GM13976 (cell line): ENCODE data around the gene ZCCHC7.

Source experiments
- DNase-seq: peaks from one replicate; pipeline ENCODE4 v3.0.0; 2012; ENCODE audit warnings: low spot score
- in situ Hi-C: fragments of 300-500 bp; cut with MboI; formaldehyde crosslinking; loops from one replicate; pipeline ENCODE4 v1.12.0; 2022; ENCODE audit warnings: low sequenced_read_pairs, mixed read lengths, inconsistent platforms; ENCODE audit not compliant: unreplicated experiment
- TF ChIP-seq, protein P1 (sequence below): IDR thresholded peaks from 2 replicates; pipeline ENCODE4 v1.5.1; 2012; ENCODE audit warnings: borderline replicate concordance, mild to moderate bottlenecking; ENCODE audit not compliant: insufficient read depth; ENCODE audit errors: extremely low read depth, missing control alignments, control extremely low read depth

ZCCHC7 gene

DNA sequence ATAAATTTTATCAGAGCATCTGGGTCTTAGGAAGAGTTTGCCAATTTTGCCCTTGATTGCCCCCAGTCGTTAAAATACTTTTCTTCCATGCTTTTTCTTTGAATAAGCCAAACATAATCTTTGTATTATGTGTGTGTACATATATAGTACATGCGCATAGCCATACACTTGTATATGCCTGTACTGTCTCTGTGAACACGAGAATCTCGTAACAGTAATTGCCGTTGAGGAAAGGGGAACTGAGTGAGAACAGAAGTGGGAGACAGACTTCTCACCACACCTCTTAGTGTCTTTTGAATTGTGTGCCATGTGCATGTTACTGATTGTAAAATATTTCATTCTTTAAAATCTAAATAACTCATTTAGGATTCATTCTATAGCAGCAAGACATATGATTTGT lies 222.5 kb downstream of the ZCCHC7 start:
- TF ChIP-seq, protein P1, sequence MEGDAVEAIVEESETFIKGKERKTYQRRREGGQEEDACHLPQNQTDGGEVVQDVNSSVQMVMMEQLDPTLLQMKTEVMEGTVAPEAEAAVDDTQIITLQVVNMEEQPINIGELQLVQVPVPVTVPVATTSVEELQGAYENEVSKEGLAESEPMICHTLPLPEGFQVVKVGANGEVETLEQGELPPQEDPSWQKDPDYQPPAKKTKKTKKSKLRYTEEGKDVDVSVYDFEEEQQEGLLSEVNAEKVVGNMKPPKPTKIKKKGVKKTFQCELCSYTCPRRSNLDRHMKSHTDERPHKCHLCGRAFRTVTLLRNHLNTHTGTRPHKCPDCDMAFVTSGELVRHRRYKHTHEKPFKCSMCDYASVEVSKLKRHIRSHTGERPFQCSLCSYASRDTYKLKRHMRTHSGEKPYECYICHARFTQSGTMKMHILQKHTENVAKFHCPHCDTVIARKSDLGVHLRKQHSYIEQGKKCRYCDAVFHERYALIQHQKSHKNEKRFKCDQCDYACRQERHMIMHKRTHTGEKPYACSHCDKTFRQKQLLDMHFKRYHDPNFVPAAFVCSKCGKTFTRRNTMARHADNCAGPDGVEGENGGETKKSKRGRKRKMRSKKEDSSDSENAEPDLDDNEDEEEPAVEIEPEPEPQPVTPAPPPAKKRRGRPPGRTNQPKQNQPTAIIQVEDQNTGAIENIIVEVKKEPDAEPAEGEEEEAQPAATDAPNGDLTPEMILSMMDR, result no peak
- in situ Hi-C loops, result no loop called here
- DNase-seq, result no peak

DNA sequence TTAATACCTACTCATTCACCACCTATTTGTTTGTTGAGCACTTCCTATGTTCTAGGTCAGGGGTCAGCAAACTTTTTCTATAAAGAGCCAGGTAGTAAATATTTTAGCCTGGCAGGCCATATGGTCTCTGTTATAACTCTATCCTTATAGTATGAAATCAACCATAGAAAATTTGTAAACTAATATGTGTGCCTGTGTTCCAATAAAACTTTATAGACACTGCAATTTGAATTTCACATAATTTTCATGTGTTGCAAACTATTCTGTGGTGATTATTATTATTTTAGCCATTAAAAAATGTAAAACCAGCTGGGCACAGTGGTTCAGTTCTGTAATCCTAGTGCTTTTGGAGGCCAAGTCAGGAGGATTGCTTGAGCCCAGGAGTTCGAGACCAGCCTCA lies 223.3 kb downstream of the ZCCHC7 start:
- TF ChIP-seq, protein P1, result no peak
- DNase-seq, result no peak
- in situ Hi-C loops, result no loop called here

DNA sequence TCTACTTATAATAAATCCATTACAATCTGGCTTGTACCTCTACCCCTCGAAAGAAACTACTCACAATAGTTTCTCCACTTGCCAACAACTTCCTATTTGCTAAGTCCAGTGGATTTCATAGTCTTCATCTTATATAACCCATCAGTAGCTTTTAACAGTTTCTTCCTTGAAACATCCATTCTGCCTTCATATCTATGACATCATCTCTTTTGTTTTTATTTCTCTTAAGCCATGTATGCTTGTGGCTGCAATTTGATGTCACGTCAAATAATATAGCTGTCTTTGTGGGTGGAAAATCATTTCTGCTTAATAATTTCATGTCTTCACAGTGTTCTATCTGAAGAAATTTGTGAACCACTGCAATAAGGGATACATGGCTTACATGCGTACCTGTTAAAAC lies 224.7 kb downstream of the ZCCHC7 start:
- DNase-seq, result no peak
- in situ Hi-C loops, result no loop called here
- TF ChIP-seq, protein P1, result no peak

DNA sequence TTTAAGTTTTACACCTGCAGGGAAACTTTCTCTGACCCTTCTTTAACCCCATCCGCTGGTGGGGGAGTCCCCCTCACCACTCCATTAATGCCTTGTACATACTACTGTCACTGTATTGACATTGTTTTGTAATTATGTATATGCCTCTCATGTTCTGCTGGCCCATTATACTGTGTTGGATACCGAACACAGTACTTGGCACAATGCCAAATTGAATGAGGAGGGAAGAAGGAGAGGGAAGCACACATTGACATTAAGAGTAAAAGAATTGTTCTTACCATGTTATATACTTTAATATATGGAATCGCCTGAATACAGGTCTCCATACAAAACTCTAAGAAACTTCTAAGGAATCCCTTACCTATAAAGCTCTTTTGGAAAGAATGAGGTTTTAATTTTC lies 228.5 kb downstream of the ZCCHC7 start:
- DNase-seq, result no peak
- TF ChIP-seq, protein P1, result no peak
- in situ Hi-C loops, result no loop called here

DNA sequence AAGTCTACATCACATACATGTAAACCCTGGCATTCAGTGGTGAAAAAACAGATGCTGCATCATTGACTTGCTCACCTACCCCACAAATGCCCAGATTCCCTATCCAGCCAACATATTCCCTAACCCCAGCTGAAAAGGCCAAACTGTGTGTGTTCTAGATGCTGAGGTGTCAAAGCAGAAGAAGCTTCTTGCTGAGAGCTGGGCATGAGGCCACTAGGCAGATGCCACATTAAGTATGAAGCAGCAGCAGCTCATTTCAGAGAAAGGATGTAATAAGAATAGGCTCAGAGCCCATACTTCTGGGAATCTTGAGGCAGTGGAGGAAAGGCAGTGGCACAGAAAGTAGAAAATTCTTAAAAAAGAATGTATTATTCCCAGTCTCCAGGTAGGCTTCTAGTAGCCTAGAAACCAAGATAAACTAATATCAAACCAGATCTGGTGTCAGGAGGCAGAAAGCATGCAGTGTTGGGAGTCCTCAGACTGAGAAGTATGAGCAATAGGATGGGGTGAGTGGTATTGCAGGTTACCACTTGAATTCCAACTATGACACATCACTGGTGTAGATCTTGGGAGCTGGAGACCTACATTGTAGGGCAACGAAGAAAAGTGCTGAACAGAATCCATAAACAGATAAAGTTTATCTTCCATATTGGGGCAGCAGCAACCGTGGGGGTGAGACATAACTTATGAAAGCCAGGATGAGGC lies 230.3 kb downstream of the ZCCHC7 start:
- in situ Hi-C loops, result no loop called here

DNA sequence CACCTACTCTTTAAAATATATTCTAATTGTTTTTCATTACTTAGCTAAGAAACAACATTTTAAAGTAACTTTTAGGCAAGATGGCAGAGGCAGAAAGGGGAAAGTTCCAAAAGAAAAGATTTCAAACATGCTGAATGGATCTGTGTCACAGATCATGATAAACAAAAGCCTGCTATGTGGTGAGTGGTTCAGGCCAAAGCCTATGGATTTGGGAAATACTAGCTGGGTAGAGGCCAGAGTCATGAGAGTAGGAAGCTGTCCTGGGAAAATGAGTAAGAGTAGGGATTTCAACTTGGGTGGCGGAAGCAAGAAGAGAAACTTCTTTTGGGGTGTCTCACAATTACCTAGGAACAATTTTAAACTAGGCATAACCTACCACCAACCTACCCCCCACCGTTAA lies 233.4 kb downstream of the ZCCHC7 start:
- no peak for DNase-seq
- in situ Hi-C loops, result no loop called here

More for the DNA sequence above, 230.3 kb downstream of the ZCCHC7 start:
- no peak for DNase-seq
- TF ChIP-seq, protein P1, result no peak

More for the DNA sequence above, 233.4 kb downstream of the ZCCHC7 start:
- TF ChIP-seq, protein P1, result no peak
